Smooth muscle cell of trachea (primary cell): ENCODE measurements around the gene ZNF263. TPM values are rescaled to one million over a fixed set of nuclear protein-coding genes. Genes with fewer than 3 reads are reported as not detected.

Experiments
- total RNA-seq: library from RNA; depleted of rRNA; stranded (reverse); fragments of >200 nt; gene quantifications from 2 replicates; pipeline ENCODE4 v1.2.1, GENCODE V29; 2014

Gene ZNF263
- 49.9 and 53.9 TPM in 2 replicates for total RNA-seq

DNA sequence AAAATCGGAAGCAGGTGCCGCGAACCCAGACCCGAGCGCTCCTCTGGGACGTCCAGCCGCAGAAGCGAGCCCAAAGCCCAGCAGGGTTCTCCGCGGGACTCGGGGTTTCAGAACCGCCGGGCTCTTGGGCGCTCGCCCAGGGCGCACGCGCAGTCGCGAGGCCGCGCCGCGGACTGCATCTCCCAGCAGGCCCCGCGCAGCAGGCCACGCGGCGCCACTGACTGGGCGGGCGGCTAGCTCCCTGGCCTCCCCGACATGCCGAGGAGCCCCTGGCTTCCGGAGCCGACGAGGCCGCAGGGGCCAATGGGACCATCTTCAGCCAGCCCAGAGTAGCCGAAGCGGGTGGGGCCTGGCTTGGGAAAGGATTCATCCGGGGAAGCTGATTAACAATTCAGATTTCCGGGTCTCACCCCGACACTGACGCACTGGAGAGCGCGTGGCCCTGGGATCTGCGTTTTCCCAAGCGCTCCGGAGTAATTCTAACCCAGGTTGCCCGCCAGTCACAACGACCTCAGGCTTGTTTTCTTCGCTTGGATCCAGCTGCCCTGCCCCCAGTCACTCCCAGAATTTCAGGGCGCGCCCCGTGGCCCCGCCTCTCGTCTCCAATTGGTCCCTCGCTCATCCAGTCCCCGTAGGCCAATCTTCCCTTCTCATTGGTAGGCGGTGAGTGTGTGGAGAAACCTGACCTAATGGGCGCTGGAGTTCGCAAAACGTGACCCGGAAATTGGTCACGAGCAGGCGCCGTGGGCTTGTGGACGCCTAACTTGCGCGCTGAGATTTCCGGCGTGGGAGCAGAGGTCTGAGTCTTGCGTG lies at the start of gene ZNF263:
TSS of gene ZNF263 (plus strand) at position 762 of the 813 bp plus-strand sequence. CDS start 328 bp downstream, outside the sequence.

DNA sequence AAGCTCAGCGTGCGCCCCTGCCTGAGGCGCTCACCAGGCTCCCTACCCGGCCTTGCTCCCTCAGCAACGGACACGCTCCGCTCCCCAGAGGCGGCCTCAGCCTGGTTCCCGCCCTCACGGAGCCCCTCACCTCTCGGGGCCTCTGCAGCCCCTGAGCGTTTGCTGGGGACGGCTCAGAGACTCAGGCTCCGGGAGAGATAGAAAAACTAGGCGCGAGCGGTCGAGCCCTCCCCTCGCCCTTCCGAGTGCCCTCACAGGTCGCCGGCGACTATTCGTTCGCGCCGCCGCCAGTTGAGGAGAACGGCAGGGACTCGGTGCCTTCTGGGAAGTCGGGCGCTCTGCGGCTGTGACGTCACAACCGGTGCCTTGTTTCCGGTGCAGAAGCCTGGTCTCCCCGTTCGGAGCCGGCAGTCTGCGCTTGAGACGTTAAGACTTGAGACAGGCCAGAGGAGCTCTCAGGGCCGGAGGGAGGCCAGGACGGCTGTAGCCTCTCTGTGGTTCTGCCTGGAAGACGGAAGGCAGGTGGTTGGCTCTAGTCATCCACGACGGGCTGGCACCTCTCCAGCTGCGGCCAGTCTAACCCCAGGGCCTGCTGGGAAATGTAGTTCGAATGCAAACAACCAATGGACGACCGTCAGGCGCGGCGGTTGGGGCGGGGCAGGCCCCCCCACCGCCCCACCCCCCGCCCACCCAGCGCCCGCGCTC lies 48.3 kb upstream of the ZNF263 start, which contains the start of gene ZNF200:
TSS of gene ZNF200 (minus strand) at position 302 of the 705 bp plus-strand sequence. CDS start 1,403 bp downstream, outside the sequence.

DNA sequence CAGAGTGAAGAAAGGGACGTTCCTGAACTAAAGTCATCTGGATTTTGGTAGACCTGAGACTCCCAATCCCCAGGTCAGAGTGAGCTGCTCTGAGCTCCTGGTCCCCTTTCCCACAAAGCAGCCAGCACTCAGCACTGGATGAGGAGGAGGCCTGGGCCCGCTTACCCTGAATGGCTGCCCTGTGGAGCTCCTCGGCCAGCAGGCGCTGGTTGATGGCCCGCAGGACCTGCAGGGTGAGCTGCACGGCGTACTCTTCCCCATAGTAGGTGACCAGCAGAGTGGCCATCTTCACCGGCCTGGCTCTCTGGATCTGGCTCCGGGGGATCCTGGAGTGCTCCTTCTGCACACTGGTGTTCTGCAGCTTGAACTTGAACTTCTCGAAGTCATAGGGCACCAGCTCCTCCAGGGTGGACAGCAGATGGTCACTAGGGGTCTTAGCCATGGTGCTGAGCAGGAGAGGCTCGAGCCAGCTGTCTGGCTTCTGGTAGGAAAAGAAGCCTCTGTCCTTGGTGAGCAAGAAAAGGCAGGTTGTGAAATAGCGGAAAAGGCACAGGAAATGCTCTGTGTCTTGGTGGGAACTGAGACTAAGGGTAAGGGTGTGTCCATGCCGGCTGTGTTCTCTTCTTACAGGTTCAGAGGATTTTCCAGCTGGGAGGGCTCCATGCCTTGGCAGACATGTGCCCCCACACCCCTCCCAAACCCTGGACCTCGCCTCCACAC lies 27.0 kb upstream of the ZNF263 start, which contains the start of gene MEFV:
TSS of gene MEFV (minus strand) at position 488 of the 720 bp plus-strand sequence. CDS start at position 442, 46 bp downstream.

DNA sequence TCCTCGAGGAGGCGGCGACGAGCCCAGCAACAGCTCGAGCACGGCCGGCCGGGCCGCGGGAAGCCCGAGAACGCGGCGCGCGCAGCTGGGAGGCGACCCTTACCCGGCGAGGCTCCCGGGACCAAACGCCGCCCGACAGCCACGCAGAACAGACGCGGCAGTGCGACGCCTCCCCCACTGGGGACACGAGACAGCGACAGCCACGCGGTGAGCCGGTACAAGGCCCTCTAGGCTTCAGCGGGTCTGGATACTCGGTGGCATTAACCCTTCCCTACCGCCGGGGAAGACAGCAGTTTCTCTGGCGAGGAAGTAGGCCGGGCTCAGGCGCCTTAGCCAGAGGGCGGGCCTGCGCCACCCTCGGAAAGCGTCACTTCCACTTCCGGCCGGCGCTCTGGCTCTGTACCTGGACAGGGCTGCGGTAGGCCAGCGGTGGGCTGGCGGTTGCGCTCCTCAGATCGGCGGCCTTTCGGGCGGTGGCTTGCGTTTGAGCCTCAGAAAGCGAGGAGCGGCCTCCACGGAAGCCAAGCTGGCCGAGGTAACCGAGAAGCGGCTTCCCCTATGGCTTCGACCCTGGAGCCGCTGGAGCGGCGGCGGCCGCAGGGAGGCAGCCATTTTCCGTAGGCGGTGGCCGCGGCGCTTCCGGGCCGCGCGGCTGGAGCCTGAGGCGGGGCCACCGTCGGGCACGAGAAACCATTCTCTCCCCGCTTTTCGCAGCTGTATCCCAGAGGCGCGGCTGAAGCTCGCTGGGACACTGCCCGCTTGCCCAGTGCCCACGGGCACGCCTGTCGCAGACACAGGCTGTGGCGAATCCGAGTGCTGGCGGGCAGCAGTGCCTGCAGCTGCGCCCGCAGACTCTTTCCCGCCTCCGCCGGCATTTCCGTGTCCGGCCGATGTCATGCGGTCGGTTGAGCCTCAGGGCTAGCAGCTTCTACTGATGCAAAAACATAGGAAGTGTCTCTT lies 22.1 kb downstream of the ZNF263 start, which contains the start of the genes TIGD7 and ZNF75A:
TSS of gene TIGD7 (minus strand) at position 322 of the 960 bp plus-strand sequence. CDS start 4,816 bp downstream, outside the sequence.
TSS of gene ZNF75A (plus strand) at position 389 of the 960 bp plus-strand sequence. CDS start 2,932 bp downstream, outside the sequence.

Other genes with a start within 250 kb of the ZNF263 start
- gene BICDL2, start 246.5 kb upstream of the ZNF263 start, total RNA-seq, result 0.17 TPM in 1 of 2 replicates, not detected in the other
- gene MMP25, start 236.9 kb upstream of the ZNF263 start, total RNA-seq, result 0.15 TPM in 1 of 2 replicates, not detected in the other
- gene IL32, start 217.9 kb upstream of the ZNF263 start, total RNA-seq, result 2.6 and 14.2 TPM in 2 replicates
- gene ZSCAN10, start 184.2 kb upstream of the ZNF263 start, total RNA-seq, result 0.17 TPM in 1 of 2 replicates, not detected in the other
- gene ZNF205, start 170.9 kb upstream of the ZNF263 start, total RNA-seq, result 17.6 and 25.1 TPM in 2 replicates
- gene ZNF213, start 148.5 kb upstream of the ZNF263 start, total RNA-seq, result 9.0 and 11.6 TPM in 2 replicates
- not detected in 2 replicates for gene OR1F1, start 95.3 kb upstream of the ZNF263 start, total RNA-seq
- 8.6 and 9.6 TPM in 2 replicates for gene ZNF200, start 48.3 kb upstream of the ZNF263 start, total RNA-seq
- gene MEFV, start 26.9 kb upstream of the ZNF263 start, total RNA-seq, result under 0.01 and 0.15 TPM in 2 replicates
- 4.2 and 6.0 TPM in 2 replicates for gene TIGD7, start 21.9 kb downstream of the ZNF263 start, total RNA-seq
- gene ZNF75A, start 22.0 kb downstream of the ZNF263 start, total RNA-seq, result 20.2 and 26.6 TPM in 2 replicates
- 0.83 TPM in 1 of 2 replicates, not detected in the other for gene OR2C1, start 72.4 kb downstream of the ZNF263 start, total RNA-seq
- gene ZSCAN32, start 117.5 kb downstream of the ZNF263 start, total RNA-seq, result 12.2 and 14.1 TPM in 2 replicates
- 7.6 and 11.2 TPM in 2 replicates for gene ZNF174, start 117.7 kb downstream of the ZNF263 start, total RNA-seq
- 1.3 and 2.0 TPM in 2 replicates for gene ZNF597, start 160.0 kb downstream of the ZNF263 start, total RNA-seq
- gene NAA60, start 160.2 kb downstream of the ZNF263 start, total RNA-seq, result 15.3 and 23.0 TPM in 2 replicates
- gene C16orf90, start 212.0 kb downstream of the ZNF263 start, total RNA-seq, result not detected in 2 replicates
- gene CLUAP1, start 217.5 kb downstream of the ZNF263 start, total RNA-seq, result 22.7 and 24.0 TPM in 2 replicates